Measurements from ENCODE around the gene EMP2. TPM values are rescaled to one million over a fixed set of nuclear protein-coding genes. Genes with fewer than 3 reads are reported as not detected.
A peak's percentile ranks its signal among the peaks of the same experiment; 100 is the strongest.

The EMP2 gene
- total RNA-seq, 8 experiments from 2014 or later: 0.50 to 17.9 (median 10.3) TPM

DNA sequence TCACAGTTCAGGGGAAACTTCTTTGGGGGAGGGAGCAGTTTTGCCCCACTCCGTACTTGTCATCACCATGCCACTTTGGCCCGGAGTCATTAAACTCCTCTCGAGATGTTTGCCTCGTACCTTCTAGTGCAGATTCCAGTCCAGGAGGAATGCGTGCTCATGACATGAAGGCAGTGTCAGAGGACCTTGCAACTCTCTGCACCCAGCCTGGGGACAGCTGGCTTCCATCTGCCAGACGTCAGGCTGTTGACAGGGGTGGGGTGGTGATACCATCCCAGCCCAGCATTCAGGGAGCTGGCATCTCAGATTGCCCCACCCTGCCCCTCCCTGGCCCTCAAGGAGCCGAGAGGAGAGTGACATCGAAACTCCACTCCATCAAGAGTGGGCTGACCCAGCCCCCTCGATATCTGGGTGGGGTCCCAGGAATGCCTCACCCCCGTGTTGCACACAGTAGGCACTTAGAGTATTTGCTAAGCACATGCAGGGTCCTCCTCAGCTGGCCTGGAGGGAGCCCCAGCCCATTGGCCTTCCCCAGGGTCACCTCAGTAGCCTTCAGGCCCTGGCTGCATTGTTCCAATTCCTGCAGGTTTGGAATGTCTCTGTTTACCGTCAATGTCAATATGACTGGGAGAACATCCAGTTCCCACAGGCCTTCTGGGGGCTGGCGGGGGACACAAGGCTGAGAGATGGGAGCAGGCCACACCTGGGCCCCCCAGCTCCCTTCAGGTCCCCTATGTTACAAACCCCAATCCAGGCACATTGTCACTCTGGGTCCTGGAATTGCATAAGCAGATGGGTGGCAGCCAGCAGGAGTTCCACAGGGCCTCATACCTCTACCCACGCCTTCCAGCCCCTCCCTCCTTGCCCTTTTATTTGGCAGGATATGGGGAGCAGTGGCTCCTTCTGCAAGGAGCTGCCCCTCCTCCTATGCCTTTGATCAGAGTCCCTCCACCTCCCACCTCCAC lies 21.3 kb upstream of the EMP2 start:
- Histone ChIP-seq H3K27ac (no peak overlapping the region), H3K4me1 (replicated peaks in 1 of 2) (no peaks in the 10 kb centered on the region), H3K4me3 (no peak overlapping the region)
- 10 to 84% (median 48%) methylated on average over 1 to 6 of the region's 13 CpGs; no CpG with 5 or more reads in 4 of the 10 experiments for WGBS, 10 experiments
- in situ Hi-C loops (cut with MboI; ENCODE audit: low pct_unique_long_range_greater_than_20kb in 2 of 9, low sequenced_read_pairs in 9 of 9, unreplicated experiment in 9 of 9): no loop called here
- peak in 3 of 8 experiments; percentile 47 to 65 (median 64) for ATAC-seq (replicated peaks in 6 of 8)

DNA sequence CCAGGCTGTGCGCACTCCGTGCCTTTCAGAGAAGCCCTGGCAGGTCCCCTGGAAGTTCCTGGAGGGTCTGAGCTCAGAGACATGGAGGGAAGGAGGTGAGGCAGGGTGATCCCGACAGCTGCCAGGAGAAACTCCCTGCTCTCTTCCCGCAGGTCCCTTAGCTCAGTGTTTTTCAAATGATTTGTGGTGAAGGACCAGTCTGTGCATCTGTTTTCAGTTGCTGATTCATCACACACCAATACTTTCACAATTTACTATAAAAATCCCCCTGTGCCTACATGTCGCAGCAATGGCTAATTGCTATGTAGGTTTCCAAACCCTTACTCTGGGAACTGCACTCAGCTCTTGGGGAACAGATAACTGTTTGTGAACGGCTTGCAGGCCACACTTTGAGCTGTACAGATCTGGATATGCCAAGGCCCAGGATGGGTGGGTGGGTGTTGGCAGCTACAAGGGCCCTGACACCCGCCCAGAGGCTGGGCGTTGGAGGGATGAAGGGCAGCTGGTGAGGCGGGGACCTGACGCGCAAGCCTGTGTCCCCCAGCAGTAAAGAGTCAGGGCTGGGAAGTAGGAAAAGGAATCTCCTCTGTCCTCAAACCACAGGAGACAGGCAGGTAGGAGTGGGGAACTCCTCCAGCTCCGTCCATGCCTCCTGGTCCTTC lies 20.5 kb upstream of the EMP2 start:
- no peak overlapping the region for H3K4me3 ChIP-seq
- H3K27ac ChIP-seq: no peak overlapping the region
- in situ Hi-C loops (cut with MboI; ENCODE audit: low pct_unique_long_range_greater_than_20kb in 2 of 9, low sequenced_read_pairs in 9 of 9, unreplicated experiment in 9 of 9): no loop called here
- ATAC-seq (replicated peaks in 6 of 8): peak; percentile 19 to 77 (median 52)
- no peaks in the 10 kb centered on the region for H3K4me1 ChIP-seq (replicated peaks in 1 of 2)
- 0 to 100% (median 40%) methylated on average over 1 to 8 of the region's 12 CpGs; no CpG with 5 or more reads in 3 of the 10 experiments for WGBS, 10 experiments

DNA sequence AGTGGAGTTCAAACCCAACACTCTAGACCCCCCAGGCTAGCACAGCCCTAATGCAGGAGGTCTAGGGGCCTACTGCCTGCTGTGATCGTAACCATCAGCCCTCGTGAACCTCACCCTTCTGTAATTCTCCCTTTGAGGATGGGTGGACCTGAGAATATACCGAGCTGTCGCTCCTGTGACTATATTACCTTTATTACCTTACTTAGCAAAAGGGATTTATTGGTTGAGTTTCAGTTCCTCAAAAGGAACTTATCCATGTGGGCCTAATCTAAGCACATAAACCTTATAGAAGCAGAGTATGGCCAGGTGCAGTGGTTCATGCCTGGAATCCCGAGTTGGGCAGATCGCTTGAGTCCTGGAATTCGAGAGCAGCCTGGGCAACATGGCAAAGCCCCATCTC lies 19.2 kb upstream of the EMP2 start:
- Histone ChIP-seq H3K27ac (no peak overlapping the region), H3K4me3 (no peak overlapping the region), H3K4me1 (replicated peaks in 1 of 2) (no peaks in the 10 kb centered on the region)
- WGBS, 10 experiments: 69 to 95% (median 90%) methylated on average over 3 to 6 of the region's 7 CpGs; no CpG with 5 or more reads in 3 of the 10 experiments
- in situ Hi-C loops (cut with MboI; ENCODE audit: low pct_unique_long_range_greater_than_20kb in 2 of 9, low sequenced_read_pairs in 9 of 9, unreplicated experiment in 9 of 9): no loop called here
- no peak for ATAC-seq (replicated peaks in 6 of 8)

GRCh38 chr16:10598157-10598556 lies 17.8 kb upstream of the EMP2 start:
- WGBS, 10 experiments: 29 to 100% (median 70%) methylated on average over 1 to 6 of the region's 11 CpGs; no CpG with 5 or more reads in 5 of the 10 experiments
- no peaks in the 10 kb centered on the region for H3K4me1 ChIP-seq (replicated peaks in 1 of 2)
- in situ Hi-C loops (cut with MboI; ENCODE audit: low pct_unique_long_range_greater_than_20kb in 2 of 9, low sequenced_read_pairs in 9 of 9, unreplicated experiment in 9 of 9): no loop called here
- H3K4me3 ChIP-seq: no peak overlapping the region
- no peak overlapping the region for H3K27ac ChIP-seq
- ATAC-seq (replicated peaks in 6 of 8): no peak

- Histone ChIP-seq H3K27ac (no peak overlapping the region), H3K4me3 (no peak overlapping the region), H3K4me1 (replicated peaks in 1 of 2) (no peaks in the 10 kb centered on the region)
- WGBS, 10 experiments: 20 to 100% (median 89%) methylated on average over 1 to 3 of the region's 3 CpGs; no CpG with 5 or more reads in 2 of the 10 experiments
- in situ Hi-C loops (cut with MboI; ENCODE audit: low pct_unique_long_range_greater_than_20kb in 2 of 9, low sequenced_read_pairs in 9 of 9, unreplicated experiment in 9 of 9): no loop called here
- no peak for ATAC-seq (replicated peaks in 6 of 8)
Observed at GRCh38 chr16:10597187-10597601, 16.8 kb upstream of the EMP2 start.

DNA sequence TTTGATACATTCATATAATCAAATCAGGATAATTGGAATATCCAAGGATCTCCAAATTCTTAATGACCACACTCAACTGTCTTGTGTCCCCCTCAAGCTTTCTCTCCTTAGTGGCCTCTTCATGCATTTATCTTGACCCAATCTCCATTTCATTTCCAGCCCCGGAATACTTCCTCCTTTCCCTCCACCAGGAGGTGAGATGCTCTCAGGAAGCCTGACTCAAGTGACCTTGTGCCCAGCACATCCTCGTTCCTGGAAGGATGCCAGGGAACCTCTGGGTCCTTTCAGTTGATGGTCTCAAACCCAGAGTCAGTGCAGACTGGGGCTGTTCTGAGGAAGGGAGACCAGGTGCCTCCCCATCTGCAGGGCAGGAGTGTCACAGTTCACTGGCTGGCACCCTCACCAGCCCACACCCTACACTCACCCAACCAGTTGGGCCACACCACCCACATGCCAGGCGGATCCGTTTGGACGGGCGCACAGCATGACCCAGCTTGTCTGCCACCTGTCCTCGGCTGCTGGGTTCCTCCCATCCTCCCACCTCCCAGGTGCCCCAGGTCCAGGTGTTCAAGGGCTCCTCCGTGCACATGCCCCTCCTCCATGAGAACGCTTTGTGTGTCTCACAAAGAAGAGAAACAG lies 14.0 kb upstream of the EMP2 start:
- no peak for ATAC-seq (replicated peaks in 6 of 8)
- Histone ChIP-seq H3K4me1 (replicated peaks in 1 of 2) (peaks cover 1 to 4% of the 10 kb centered on the region in 2 donors), H3K4me3 (no peak overlapping the region), H3K27ac (no peak overlapping the region)
- WGBS, 10 experiments: 0 to 90% (median 81%) methylated on average over 1 to 7 of the region's 9 CpGs; no CpG with 5 or more reads in 1 of the 10 experiments
- in situ Hi-C loops (cut with MboI; ENCODE audit: low pct_unique_long_range_greater_than_20kb in 2 of 9, low sequenced_read_pairs in 9 of 9, unreplicated experiment in 9 of 9): no loop called here

DNA sequence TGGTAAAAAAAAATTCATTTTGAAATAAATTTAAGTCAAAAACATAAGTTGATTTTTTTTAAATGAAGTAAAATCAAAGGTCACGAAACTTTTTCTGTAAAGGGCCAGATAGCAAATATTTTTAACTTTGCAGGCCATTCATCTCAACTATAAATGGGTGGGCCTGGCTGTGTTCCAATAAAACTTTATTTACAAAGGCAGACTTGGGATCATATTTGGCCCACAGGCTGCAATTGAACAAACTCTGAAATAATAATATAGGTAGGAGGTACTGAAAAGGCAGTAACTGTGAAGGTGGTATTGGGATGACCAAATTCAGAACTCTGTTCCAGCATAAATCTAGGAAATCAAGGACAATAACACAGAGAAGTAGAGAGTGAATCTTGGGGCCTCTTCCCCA lies 12.2 kb upstream of the EMP2 start:
- in situ Hi-C loops (cut with MboI; ENCODE audit: low pct_unique_long_range_greater_than_20kb in 2 of 9, low sequenced_read_pairs in 9 of 9, unreplicated experiment in 9 of 9): no loop called here
- Histone ChIP-seq H3K4me1 (replicated peaks in 1 of 2) (peaks cover 9 to 13% of the 10 kb centered on the region in 2 donors), H3K27ac (no peak overlapping the region), H3K4me3 (no peak overlapping the region)
- WGBS, 10 experiments: 64 to 100% (median 90%) methylated on average over 1 of the region's 1 CpG; no CpG with 5 or more reads in 3 of the 10 experiments
- ATAC-seq (replicated peaks in 6 of 8): no peak

DNA sequence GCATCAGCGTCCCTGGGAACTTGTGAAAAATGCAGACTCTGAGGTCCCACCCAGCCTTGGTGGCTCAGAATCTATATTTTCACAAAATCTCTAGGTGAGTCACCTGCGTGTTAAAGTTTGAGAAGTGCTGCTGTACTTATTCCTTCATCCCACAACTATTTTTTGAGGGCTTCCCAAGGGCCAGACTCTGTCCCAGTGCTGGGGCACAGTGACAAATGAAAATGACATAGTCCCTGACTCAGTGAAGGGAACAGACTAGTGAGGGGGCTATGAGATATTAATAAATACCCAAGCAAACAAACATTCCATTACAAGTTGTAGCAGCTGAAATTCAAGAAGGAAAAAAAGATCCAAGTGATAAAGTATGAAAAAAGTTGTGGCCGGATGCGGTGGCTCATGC lies 9.9 kb upstream of the EMP2 start:
- H3K4me1 ChIP-seq (replicated peaks in 1 of 2): peaks cover 9 to 13% of the 10 kb centered on the region in 2 donors
- no peak overlapping the region for H3K4me3 ChIP-seq
- in situ Hi-C loops (cut with MboI; ENCODE audit: low pct_unique_long_range_greater_than_20kb in 2 of 9, low sequenced_read_pairs in 9 of 9, unreplicated experiment in 9 of 9): no loop called here
- no peak for ATAC-seq (replicated peaks in 6 of 8)
- WGBS, 10 experiments: 80 to 100% (median 93%) methylated on average over 1 to 4 of the region's 4 CpGs; no CpG with 5 or more reads in 5 of the 10 experiments
- H3K27ac ChIP-seq: no peak overlapping the region

- in situ Hi-C loops (cut with MboI; ENCODE audit: low pct_unique_long_range_greater_than_20kb in 2 of 9, low sequenced_read_pairs in 9 of 9, unreplicated experiment in 9 of 9): no loop called here
- WGBS, 10 experiments: 0 to 80% (median 39%) methylated on average over 1 to 5 of the region's 5 CpGs; no CpG with 5 or more reads in 2 of the 10 experiments
- peak in 5 of 8 experiments; percentile 64 to 90 (median 88) for ATAC-seq (replicated peaks in 6 of 8)
Observed at GRCh38 chr16:10589109-10589508, 8.7 kb upstream of the EMP2 start.

DNA sequence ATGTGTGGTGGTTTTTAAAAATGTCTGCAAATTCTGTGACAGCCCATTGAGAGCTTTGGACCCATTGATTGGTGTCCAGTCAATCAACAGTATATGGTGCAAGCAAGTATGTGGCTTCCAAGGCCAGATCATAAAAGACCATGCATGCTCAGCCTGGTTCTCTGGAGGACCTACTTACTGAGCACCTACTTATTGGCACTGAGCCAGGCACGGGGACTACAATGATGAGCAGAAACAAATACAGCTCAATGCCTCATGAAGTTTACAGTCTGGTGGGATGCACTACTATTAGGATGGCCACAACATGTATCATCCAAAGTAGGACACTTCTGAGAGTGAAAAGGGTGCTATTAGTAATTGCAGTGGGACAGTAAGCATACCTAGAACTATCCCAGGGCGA lies 7.2 kb upstream of the EMP2 start:
- ATAC-seq (replicated peaks in 6 of 8): no peak
- in situ Hi-C loops (cut with MboI; ENCODE audit: low pct_unique_long_range_greater_than_20kb in 2 of 9, low sequenced_read_pairs in 9 of 9, unreplicated experiment in 9 of 9): no loop called here
- H3K27ac ChIP-seq: no peak overlapping the region
- 21 to 100% (median 92%) methylated on average over 1 to 2 of the region's 2 CpGs; no CpG with 5 or more reads in 3 of the 10 experiments for WGBS, 10 experiments
- H3K4me3 ChIP-seq: no peak overlapping the region
- peaks cover 9 to 13% of the 10 kb centered on the region in 2 donors for H3K4me1 ChIP-seq (replicated peaks in 1 of 2)

More at GRCh38 chr16:10589109-10589508, 8.7 kb upstream of the EMP2 start:
- no peak overlapping the region for H3K4me3 ChIP-seq
- no peak overlapping the region for H3K27ac ChIP-seq
- H3K4me1 ChIP-seq (replicated peaks in 1 of 2): peaks cover 9 to 13% of the 10 kb centered on the region in 2 donors

GRCh38 chr16:10584981-10585438 lies 4.6 kb upstream of the EMP2 start:
- no peak for ATAC-seq (replicated peaks in 6 of 8)
- WGBS, 10 experiments: 11 to 72% (median 30%) methylated on average over 1 to 5 of the region's 5 CpGs; no CpG with 5 or more reads in 2 of the 10 experiments
- in situ Hi-C loops (cut with MboI; ENCODE audit: low pct_unique_long_range_greater_than_20kb in 2 of 9, low sequenced_read_pairs in 9 of 9, unreplicated experiment in 9 of 9): no loop called here
- Histone ChIP-seq H3K4me3 (no peak overlapping the region), H3K27ac (no peak overlapping the region), H3K4me1 (replicated peaks in 1 of 2) (peaks cover 9 to 13% of the 10 kb centered on the region in 2 donors)

DNA sequence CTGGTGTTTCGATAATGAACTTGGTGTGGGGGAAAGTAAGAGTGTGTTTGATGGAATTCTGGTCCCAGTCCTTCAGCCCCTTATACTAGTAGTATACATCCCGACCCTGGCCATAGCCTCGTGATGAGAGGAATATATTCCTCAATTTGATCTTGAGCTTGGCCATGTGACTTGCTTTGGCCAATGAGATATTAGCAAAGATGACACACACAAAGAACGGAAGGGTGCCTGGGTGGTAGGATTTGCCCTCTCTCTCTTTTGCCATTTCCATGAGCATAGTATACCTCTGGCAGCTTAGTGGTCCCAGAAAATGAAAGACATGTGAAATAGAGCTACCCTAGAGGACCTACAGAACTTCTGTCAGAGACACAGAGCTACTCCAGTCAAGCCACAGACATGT lies 2.9 kb upstream of the EMP2 start:
- WGBS, 10 experiments: 65 to 100% (median 89%) methylated on average over 1 to 4 of the region's 4 CpGs; no CpG with 5 or more reads in 3 of the 10 experiments
- ATAC-seq (replicated peaks in 6 of 8): no peak

More for the DNA sequence above, 2.9 kb upstream of the EMP2 start:
- in situ Hi-C loops (cut with MboI; ENCODE audit: low pct_unique_long_range_greater_than_20kb in 2 of 9, low sequenced_read_pairs in 9 of 9, unreplicated experiment in 9 of 9): no loop called here
- Histone ChIP-seq H3K27ac (no peak overlapping the region), H3K4me1 (replicated peaks in 1 of 2) (peaks cover 0 to 1% of the 10 kb centered on the region in 2 donors), H3K4me3 (no peak overlapping the region)
